ENCODE data around the gene FARSA. TPM values are rescaled to one million over a fixed set of nuclear protein-coding genes. Genes with fewer than 3 reads are reported as not detected.

FARSA gene
- 48.9 and 49.0 TPM in 2 replicates for total RNA-seq

GRCh38 chr19:12933287-12934072 is at the start of gene FARSA:
FARSA (minus strand) TSS chr19:12933711; CDS start chr19:12933696, 15 bp downstream.

GRCh38 chr19:12969292-12969988 is 35.9 kb upstream of the FARSA start, which contains the start of gene DAND5:
DAND5 (plus strand) TSS chr19:12969576; CDS start chr19:12969661, 85 bp downstream.

GRCh38 chr19:12956446-12957388 is 23.2 kb upstream of the FARSA start, which contains the start of gene GADD45GIP1:
GADD45GIP1 (minus strand) TSS chr19:12957223; CDS start chr19:12957212, 11 bp downstream.

GRCh38 chr19:12945479-12946091 is 12.1 kb upstream of the FARSA start, which contains the start of gene RAD23A:
RAD23A (plus strand) TSS chr19:12945862; CDS start chr19:12945949, 87 bp downstream.

GRCh38 chr19:12937927-12938778 is 4.6 kb upstream of the FARSA start, which contains the start of gene CALR:
CALR (plus strand) TSS chr19:12938609; CDS start chr19:12938680, 71 bp downstream.

GRCh38 chr19:12890787-12891552 is 42.5 kb downstream of the FARSA start, which contains the start of gene GCDH:
GCDH (plus strand) TSS chr19:12891160; CDS start chr19:12891305, 145 bp downstream.

GRCh38 chr19:12886969-12887747 is 46.4 kb downstream of the FARSA start, which contains the start of gene KLF1:
KLF1 (minus strand) TSS chr19:12887201; CDS start chr19:12887140, 61 bp downstream.

GRCh38 chr19:12881172-12881808 is 52.2 kb downstream of the FARSA start, which contains the start of gene DNASE2:
DNASE2 (minus strand) TSS chr19:12881449; CDS start chr19:12881375, 74 bp downstream.

Other genes starting within 250 kb of the FARSA start
- not detected in 2 replicates for gene GNG14, start 245.7 kb downstream of the FARSA start, total RNA-seq
- gene FBXW9, start 237.1 kb downstream of the FARSA start, total RNA-seq, result 7.3 and 8.3 TPM in 2 replicates
- gene TNPO2, start 209.8 kb downstream of the FARSA start, total RNA-seq, result 32.9 and 45.1 TPM in 2 replicates
- 311 and 336 TPM in 2 replicates for gene TRIR, start 199.0 kb downstream of the FARSA start, total RNA-seq
- 46.8 and 54.1 TPM in 2 replicates for gene GET3, start 196.2 kb downstream of the FARSA start, total RNA-seq
- not detected in 2 replicates for gene BEST2, start 181.9 kb downstream of the FARSA start, total RNA-seq
- gene HOOK2, start 158.2 kb downstream of the FARSA start, total RNA-seq, result 15.2 and 16.8 TPM in 2 replicates
- gene JUNB, start 142.2 kb downstream of the FARSA start, total RNA-seq, result 387 and 404 TPM in 2 replicates
- 252 and 259 TPM in 2 replicates for gene PRDX2, start 131.9 kb downstream of the FARSA start, total RNA-seq
- gene THSD8, start 131.6 kb downstream of the FARSA start, total RNA-seq, result not detected in 2 replicates
- 4.9 and 6.0 TPM in 2 replicates for gene RNASEH2A, start 127.1 kb downstream of the FARSA start, total RNA-seq
- gene RTBDN, start 99.1 kb downstream of the FARSA start, total RNA-seq, result not detected in 2 replicates
- 0.19 and 1.3 TPM in 2 replicates for gene MAST1, start 95.2 kb downstream of the FARSA start, total RNA-seq
- gene DNASE2, start 52.3 kb downstream of the FARSA start, total RNA-seq, result 30.2 and 36.6 TPM in 2 replicates
- not detected in 2 replicates for gene KLF1, start 46.5 kb downstream of the FARSA start, total RNA-seq
- 28.0 and 29.7 TPM in 2 replicates for gene GCDH, start 42.6 kb downstream of the FARSA start, total RNA-seq
- not detected in 2 replicates for gene SYCE2, start 14.4 kb downstream of the FARSA start, total RNA-seq
- 877 and 947 TPM in 2 replicates for gene CALR, start 4.9 kb upstream of the FARSA start, total RNA-seq
- gene RAD23A, start 12.2 kb upstream of the FARSA start, total RNA-seq, result 50.0 and 60.2 TPM in 2 replicates
- 36.5 and 43.0 TPM in 2 replicates for gene GADD45GIP1, start 23.5 kb upstream of the FARSA start, total RNA-seq
- not detected in 2 replicates for gene DAND5, start 35.9 kb upstream of the FARSA start, total RNA-seq
- gene NFIX, start 61.8 kb upstream of the FARSA start, total RNA-seq, result 122 and 124 TPM in 2 replicates
- gene LYL1, start 169.1 kb upstream of the FARSA start, total RNA-seq, result 0.29 and 0.44 TPM in 2 replicates
- gene TRMT1, start 183.0 kb upstream of the FARSA start, total RNA-seq, result 20.6 and 31.8 TPM in 2 replicates
- 38.7 and 39.3 TPM in 2 replicates for gene NACC1, start 184.6 kb upstream of the FARSA start, total RNA-seq
- gene STX10, start 216.7 kb upstream of the FARSA start, total RNA-seq, result 38.6 and 41.6 TPM in 2 replicates
- 54.7 and 70.7 TPM in 2 replicates for gene IER2, start 216.7 kb upstream of the FARSA start, total RNA-seq